Measurements from ENCODE around the gene C20orf96. TPM values are rescaled to one million over a fixed set of nuclear protein-coding genes. Genes with fewer than 3 reads are reported as not detected.

Gene C20orf96
- total RNA-seq, 1 donor from 2014 or later: 9.5 TPM

- no peaks in the 10 kb centered on the region for H3K27me3 Mint-ChIP-seq (ENCODE audit: low read depth)
- H3K27ac Mint-ChIP-seq: peak overlapping the region; percentile 87
- peaks cover 19% of the 10 kb centered on the region for H3K4me1 Mint-ChIP-seq (ENCODE audit: low read depth)
- intact Hi-C loops (cut with micrococcal nuclease): loop anchor here (1.0 kb wide), 1 partner anchor 38 kb away; no protein-coding TSS in a partner anchor
- no peaks in the 10 kb centered on the region for H3K9me3 Mint-ChIP-seq
- H3K4me3 Mint-ChIP-seq (ENCODE audit: low read depth): no peak overlapping the region
- DNase-seq (ENCODE audit: low spot score): no peak
- H3K36me3 Mint-ChIP-seq (ENCODE audit: low read depth): peaks cover 11% of the 10 kb centered on the region
Measured at GRCh38 chr20:289693-290083, 862 bp downstream of the C20orf96 start.

GRCh38 chr20:288956-289692 is 1.4 kb downstream of the C20orf96 start:
- Mint-ChIP-seq H3K4me1 (ENCODE audit: low read depth) (peaks cover 19% of the 10 kb centered on the region), H3K36me3 (ENCODE audit: low read depth) (peaks cover 11% of the 10 kb centered on the region), H3K27ac (no peak overlapping the region), H3K4me3 (ENCODE audit: low read depth) (no peak overlapping the region), H3K27me3 (ENCODE audit: low read depth) (no peaks in the 10 kb centered on the region), H3K9me3 (no peaks in the 10 kb centered on the region)
- no peak for DNase-seq (ENCODE audit: low spot score)
- intact Hi-C loops (cut with micrococcal nuclease): no loop called here

GRCh38 chr20:286508-286907 is 4.0 kb downstream of the C20orf96 start:
- no peak for DNase-seq (ENCODE audit: low spot score)
- H3K4me3 Mint-ChIP-seq (ENCODE audit: low read depth): no peak overlapping the region
- peaks cover 19% of the 10 kb centered on the region for H3K4me1 Mint-ChIP-seq (ENCODE audit: low read depth)
- no peaks in the 10 kb centered on the region for H3K27me3 Mint-ChIP-seq (ENCODE audit: low read depth)
- intact Hi-C loops (cut with micrococcal nuclease): no loop called here
- no peaks in the 10 kb centered on the region for H3K9me3 Mint-ChIP-seq
- peaks cover 11% of the 10 kb centered on the region for H3K36me3 Mint-ChIP-seq (ENCODE audit: low read depth)
- H3K27ac Mint-ChIP-seq: no peak overlapping the region

- Mint-ChIP-seq H3K27ac (no peak overlapping the region), H3K4me3 (ENCODE audit: low read depth) (no peak overlapping the region), H3K27me3 (ENCODE audit: low read depth) (no peaks in the 10 kb centered on the region), H3K9me3 (no peaks in the 10 kb centered on the region), H3K36me3 (ENCODE audit: low read depth) (peaks cover 10% of the 10 kb centered on the region), H3K4me1 (ENCODE audit: low read depth) (peaks cover 12% of the 10 kb centered on the region)
- DNase-seq (ENCODE audit: low spot score): no peak
- intact Hi-C loops (cut with micrococcal nuclease): no loop called here
Measured at GRCh38 chr20:284172-284571, 6.4 kb downstream of the C20orf96 start.

- DNase-seq (ENCODE audit: low spot score): no peak
- Mint-ChIP-seq H3K4me1 (ENCODE audit: low read depth) (no peaks in the 10 kb centered on the region), H3K9me3 (no peaks in the 10 kb centered on the region), H3K36me3 (ENCODE audit: low read depth) (peaks cover 16% of the 10 kb centered on the region), H3K27me3 (ENCODE audit: low read depth) (no peaks in the 10 kb centered on the region), H3K27ac (no peak overlapping the region), H3K4me3 (ENCODE audit: low read depth) (no peak overlapping the region)
- intact Hi-C loops (cut with micrococcal nuclease): no loop called here
Measured at GRCh38 chr20:278607-279571, 11.7 kb downstream of the C20orf96 start.

- no peaks in the 10 kb centered on the region for H3K4me1 Mint-ChIP-seq (ENCODE audit: low read depth)
Measured at GRCh38 chr20:278181-278580, 12.4 kb downstream of the C20orf96 start.

GRCh38 chr20:277496-277781 is 13.1 kb downstream of the C20orf96 start:
- DNase-seq (ENCODE audit: low spot score): no peak
- Mint-ChIP-seq H3K36me3 (ENCODE audit: low read depth) (peaks cover 16% of the 10 kb centered on the region), H3K27me3 (ENCODE audit: low read depth) (no peaks in the 10 kb centered on the region), H3K4me1 (ENCODE audit: low read depth) (no peaks in the 10 kb centered on the region), H3K4me3 (ENCODE audit: low read depth) (no peak overlapping the region), H3K27ac (no peak overlapping the region), H3K9me3 (no peaks in the 10 kb centered on the region)
- intact Hi-C loops (cut with micrococcal nuclease): no loop called here

More at GRCh38 chr20:278181-278580, 12.4 kb downstream of the C20orf96 start:
- DNase-seq (ENCODE audit: low spot score): no peak
- Mint-ChIP-seq H3K36me3 (ENCODE audit: low read depth) (peaks cover 16% of the 10 kb centered on the region), H3K9me3 (no peaks in the 10 kb centered on the region), H3K27me3 (ENCODE audit: low read depth) (no peaks in the 10 kb centered on the region), H3K4me3 (ENCODE audit: low read depth) (no peak overlapping the region), H3K27ac (no peak overlapping the region)
- intact Hi-C loops (cut with micrococcal nuclease): no loop called here

- no peak for DNase-seq (ENCODE audit: low spot score)
- Mint-ChIP-seq H3K36me3 (ENCODE audit: low read depth) (peaks cover 16% of the 10 kb centered on the region), H3K27ac (no peak overlapping the region), H3K4me3 (ENCODE audit: low read depth) (no peak overlapping the region), H3K9me3 (no peaks in the 10 kb centered on the region), H3K27me3 (ENCODE audit: low read depth) (no peaks in the 10 kb centered on the region), H3K4me1 (ENCODE audit: low read depth) (no peaks in the 10 kb centered on the region)
- intact Hi-C loops (cut with micrococcal nuclease): no loop called here
Measured at GRCh38 chr20:276620-277495, 13.7 kb downstream of the C20orf96 start.

GRCh38 chr20:275791-276190 is 14.8 kb downstream of the C20orf96 start:
- no peak overlapping the region for H3K4me3 Mint-ChIP-seq (ENCODE audit: low read depth)
- no peaks in the 10 kb centered on the region for H3K4me1 Mint-ChIP-seq (ENCODE audit: low read depth)
- DNase-seq (ENCODE audit: low spot score): no peak
- no peaks in the 10 kb centered on the region for H3K9me3 Mint-ChIP-seq
- no peaks in the 10 kb centered on the region for H3K27me3 Mint-ChIP-seq (ENCODE audit: low read depth)
- intact Hi-C loops (cut with micrococcal nuclease): no loop called here
- H3K27ac Mint-ChIP-seq: no peak overlapping the region
- peaks cover 14% of the 10 kb centered on the region for H3K36me3 Mint-ChIP-seq (ENCODE audit: low read depth)

- intact Hi-C loops (cut with micrococcal nuclease): no loop called here
- DNase-seq (ENCODE audit: low spot score): no peak
- Mint-ChIP-seq H3K9me3 (no peaks in the 10 kb centered on the region), H3K4me1 (ENCODE audit: low read depth) (no peaks in the 10 kb centered on the region), H3K4me3 (ENCODE audit: low read depth) (no peak overlapping the region), H3K27me3 (ENCODE audit: low read depth) (no peaks in the 10 kb centered on the region), H3K27ac (no peak overlapping the region), H3K36me3 (ENCODE audit: low read depth) (peaks cover 14% of the 10 kb centered on the region)
Measured at GRCh38 chr20:273884-274283, 16.7 kb downstream of the C20orf96 start.

- DNase-seq (ENCODE audit: low spot score): no peak
- Mint-ChIP-seq H3K27ac (no peak overlapping the region), H3K4me1 (ENCODE audit: low read depth) (no peaks in the 10 kb centered on the region), H3K27me3 (ENCODE audit: low read depth) (no peaks in the 10 kb centered on the region), H3K9me3 (no peaks in the 10 kb centered on the region), H3K4me3 (ENCODE audit: low read depth) (no peak overlapping the region), H3K36me3 (ENCODE audit: low read depth) (peaks cover 8% of the 10 kb centered on the region)
- intact Hi-C loops (cut with micrococcal nuclease): no loop called here
Measured at GRCh38 chr20:272718-273117, 17.8 kb downstream of the C20orf96 start.

- Mint-ChIP-seq H3K27me3 (ENCODE audit: low read depth) (no peaks in the 10 kb centered on the region), H3K27ac (no peak overlapping the region), H3K9me3 (no peaks in the 10 kb centered on the region), H3K4me3 (ENCODE audit: low read depth) (no peak overlapping the region), H3K36me3 (ENCODE audit: low read depth) (peaks cover 8% of the 10 kb centered on the region), H3K4me1 (ENCODE audit: low read depth) (peaks cover 6% of the 10 kb centered on the region)
- DNase-seq (ENCODE audit: low spot score): no peak
- intact Hi-C loops (cut with micrococcal nuclease): no loop called here
Measured at GRCh38 chr20:271528-271927, 19.0 kb downstream of the C20orf96 start.
